NCI-H82 treated with DMSO at 0.1 percent for 48 hours (cell line): ENCODE results near the gene HSPG2.
"Not testable (repeated sequence)": the region's sequence is repeated elsewhere in the genome, so short reads cannot be mapped to it uniquely, and the experiment has no call there.

Experiments used
- DNase-seq: peaks from one replicate; lab custom pipeline; 2025; ENCODE audit not compliant: unreplicated experiment; lab: John Stamatoyannopoulos, UW

HSPG2 gene

GRCh38 chr1:21935393-21935804 lies 1.7 kb downstream of the HSPG2 start:
- DNase-seq: no peak

DNA sequence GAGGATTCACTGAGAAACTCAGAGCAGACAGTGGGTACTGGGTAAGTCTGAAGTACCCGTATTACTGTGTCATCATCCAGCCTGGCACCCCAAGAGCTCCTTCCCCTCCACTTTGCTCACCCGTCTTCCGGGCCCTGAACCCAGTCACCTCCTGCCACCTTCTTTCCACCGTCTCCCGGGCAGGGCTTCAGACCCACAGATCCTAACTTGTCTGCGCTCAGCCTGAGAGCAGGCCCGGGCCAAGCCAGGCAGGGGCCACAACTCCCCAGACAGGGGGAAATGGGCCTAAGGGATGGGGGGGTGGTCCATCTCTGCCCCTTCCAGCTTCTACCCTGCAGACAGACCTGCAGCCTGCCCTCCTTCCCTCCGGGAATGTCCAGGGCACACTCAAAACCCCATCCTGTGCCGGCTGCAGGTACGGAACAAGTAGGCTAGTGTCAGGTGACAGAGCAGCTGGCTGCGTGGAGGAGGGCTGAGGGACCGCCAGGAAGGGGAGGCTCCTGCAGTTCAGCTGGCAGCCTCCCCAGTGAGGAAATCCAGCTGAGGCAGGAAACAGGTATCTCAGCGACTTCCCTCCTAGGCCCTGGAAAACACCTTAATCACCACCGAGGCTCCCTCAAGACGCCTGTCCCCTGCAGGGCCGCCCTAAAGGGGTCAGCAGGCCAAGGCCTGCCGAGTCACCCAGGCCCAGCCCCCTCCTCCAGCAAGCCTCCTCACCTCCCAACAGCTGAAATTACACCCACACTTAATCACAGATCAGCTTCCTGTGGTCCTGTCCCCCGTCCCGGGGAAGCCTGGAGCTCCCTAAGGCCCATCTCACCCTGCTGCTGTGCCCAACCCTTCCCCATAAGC lies 3.5 kb downstream of the HSPG2 start:
- no peak for DNase-seq

- no peak for DNase-seq
Measured at GRCh38 chr1:21932127-21932526, 5.0 kb downstream of the HSPG2 start.

GRCh38 chr1:21931171-21932093 lies 5.7 kb downstream of the HSPG2 start:
- DNase-seq: no peak

- no peak for DNase-seq
Measured at GRCh38 chr1:21930629-21931170, 6.4 kb downstream of the HSPG2 start.

- no peak for DNase-seq
Measured at GRCh38 chr1:21930080-21930571, 7.0 kb downstream of the HSPG2 start.

DNA sequence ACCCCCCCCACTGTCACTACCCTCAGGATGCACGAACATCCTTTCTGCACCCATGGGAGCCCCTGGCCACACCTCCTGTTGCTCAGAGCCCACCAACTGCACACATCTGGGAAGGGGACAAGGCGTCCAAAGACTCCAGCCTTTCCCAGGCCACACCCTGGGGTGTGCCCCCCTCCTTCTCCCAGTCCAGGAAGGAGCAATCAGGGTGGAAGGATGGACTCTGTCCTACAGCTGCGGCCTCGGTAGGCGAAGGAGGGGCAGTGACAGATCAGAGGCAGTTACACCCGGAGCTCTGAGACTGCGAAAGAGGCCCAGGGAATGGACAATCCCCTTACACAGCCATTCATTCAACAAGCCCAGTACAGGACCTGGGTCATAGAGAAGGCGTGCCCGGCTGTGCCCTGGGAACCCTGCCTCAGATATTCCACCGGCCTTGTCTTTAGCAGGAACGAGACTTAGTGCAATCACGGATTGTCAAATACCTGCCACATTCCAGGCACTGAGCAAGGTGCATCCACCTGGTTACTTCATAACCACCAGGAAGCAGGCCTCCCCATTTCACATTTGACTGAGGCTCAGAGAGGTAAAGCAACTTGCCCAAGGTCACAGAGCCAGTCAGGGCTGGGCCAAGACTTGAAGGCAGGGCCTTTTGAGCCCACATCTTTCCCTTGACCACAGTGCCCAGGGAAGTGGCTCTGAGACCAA lies 9.4 kb downstream of the HSPG2 start:
- DNase-seq: no peak

GRCh38 chr1:21926814-21927532 lies 10.1 kb downstream of the HSPG2 start:
- no peak for DNase-seq

DNA sequence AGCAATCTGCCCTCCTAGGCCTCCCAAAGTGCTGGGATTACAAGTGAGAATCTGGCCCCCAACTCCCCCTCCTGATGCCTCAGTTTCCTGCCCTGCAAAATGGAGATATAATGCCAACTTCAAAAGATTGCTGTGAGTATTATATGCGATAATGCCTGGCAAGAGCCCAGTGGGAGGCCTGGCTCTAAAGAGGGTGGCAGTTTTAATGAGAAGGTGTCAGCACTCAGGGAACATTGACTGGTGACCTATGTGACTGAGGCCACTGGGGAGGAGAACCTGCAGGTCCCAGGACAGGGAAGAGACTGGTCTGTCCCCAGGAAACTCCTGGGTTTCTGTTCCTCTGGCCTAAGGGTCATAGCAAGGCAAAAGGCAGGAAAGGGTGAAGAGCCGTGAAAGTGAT lies 11.0 kb downstream of the HSPG2 start:
- DNase-seq: no peak

DNA sequence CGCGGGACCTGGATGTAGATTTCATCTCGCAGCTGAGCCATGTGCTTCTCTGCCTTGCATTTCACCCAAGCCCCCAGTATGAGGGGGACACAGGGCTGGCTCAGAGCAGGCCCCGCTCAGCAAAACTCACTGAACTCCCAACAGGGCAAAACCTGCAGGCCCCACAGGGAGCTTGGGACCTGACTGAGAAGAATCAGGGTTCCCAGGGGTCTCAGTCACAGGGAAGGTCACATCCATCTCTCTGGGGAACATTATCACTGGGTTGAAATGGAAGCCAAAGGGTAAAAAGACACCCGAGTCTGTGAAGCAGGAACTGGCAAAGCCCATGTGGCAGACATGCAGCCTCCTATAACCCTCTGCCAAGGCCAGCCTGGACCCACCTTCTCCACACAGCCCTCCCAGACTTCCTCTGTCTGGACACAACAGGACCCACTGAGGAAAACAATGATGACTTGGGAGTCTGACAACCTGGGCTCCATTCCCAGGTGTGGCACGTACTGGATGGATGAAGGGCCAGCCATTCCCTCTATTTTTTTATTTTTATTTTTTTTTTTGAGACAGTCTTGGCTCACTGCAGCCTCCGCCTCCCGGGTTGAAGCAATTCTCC lies 11.7 kb downstream of the HSPG2 start:
- DNase-seq: no peak

DNA sequence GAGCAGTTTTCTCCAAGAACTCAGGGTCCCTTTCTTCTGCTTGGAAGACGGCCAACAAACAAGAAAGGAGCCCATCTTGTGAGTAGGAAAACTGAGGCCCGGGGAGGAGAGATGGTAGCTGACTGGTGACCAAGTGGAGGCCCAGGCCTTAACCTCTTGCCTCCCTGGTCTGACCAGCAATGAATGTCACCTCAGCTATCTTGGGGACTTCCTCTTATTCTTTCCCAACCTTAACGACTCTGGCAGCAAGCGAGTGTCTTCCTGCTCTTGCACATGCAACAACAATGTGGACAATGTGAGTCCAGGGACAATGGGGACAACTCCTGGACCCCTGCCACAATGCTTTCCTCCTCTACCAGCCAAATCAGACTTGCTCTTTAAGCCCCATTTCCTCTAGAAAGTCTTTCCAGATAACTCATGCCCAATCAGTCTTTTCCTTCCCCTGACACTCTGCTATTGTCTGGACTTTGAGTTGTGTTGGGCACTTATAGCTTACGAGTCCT lies 12.6 kb downstream of the HSPG2 start:
- no peak for DNase-seq

DNA sequence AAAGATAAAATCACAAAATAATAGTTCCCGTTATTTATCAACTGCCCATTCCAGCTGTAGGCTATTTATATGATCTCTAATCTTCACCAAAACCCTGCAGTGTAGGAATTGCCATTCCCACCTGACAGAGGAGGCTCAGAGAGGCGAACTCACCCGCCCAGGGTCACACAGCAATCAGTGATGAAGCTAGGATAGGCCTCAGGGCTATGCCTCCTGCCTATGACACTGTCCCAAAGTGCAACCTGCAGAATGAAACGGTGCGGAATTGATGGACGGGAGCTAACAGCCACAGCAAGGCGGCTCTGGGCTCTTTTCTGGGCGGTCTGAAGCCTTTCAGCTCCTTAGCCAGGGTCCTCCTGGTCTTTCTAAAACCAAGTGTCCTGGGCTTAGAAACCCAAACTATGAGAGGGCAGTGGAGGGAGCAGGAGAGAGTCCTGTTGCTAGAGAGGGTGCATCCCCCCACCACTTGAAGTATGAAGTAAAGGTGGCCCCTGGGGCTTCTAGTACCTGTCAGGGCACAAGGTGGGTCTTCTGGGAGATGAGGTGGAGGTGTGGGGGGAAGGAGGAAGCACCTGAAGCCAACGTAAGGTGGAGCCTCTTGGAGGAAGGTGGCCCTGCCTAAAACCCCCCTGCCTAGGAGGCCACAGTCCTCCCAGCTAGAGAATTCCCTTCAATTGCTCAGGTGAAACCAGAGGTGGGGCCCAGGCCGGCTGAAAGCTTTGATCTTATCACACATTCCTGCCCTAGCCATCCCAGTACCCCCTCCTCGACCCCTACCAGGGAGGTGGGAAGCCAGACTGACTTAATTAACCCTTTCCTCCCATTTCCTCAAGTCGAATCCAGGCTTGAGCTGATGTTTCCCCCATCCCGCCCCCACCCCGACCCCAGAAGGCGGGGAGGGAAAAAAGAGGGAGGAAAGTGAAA lies 14.8 kb downstream of the HSPG2 start:
- DNase-seq: no peak

DNA sequence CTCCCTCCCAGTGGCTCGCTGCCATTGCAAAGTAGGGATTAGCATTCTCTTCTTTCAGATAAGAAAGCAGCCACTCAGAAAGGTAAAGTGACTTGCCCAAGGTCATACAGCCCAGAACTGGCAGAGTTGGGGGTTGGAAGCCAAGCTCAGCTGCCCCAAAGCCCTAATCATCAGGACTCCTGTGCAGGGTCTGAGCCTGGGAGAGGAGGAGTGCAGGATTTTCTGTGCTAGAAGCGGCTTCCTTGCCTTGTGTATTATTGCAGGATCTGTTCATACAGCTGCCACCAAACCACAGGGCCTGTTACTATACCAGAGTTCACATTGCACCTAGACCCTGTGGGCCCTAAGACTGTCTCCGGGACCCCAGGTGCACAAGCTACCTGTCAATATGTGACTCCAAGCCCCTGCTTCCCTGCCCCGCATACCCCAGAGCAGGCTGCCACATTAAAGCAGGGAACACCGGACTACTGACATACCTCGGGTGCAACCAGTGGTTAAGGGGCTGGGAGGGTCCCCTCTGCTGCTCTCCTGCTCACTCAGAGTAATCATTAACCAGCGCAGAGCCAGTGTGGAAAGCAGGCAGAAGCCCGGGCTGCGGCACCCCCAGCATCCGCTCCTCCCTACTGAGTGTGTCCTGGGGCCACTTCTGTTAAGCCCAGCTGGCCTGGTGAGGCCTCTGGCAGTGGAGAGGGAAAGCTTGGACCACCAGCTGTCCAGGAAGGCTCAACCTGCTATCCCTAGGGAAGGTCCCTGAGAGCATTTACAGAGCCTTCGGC lies 15.8 kb downstream of the HSPG2 start:
- DNase-seq: no peak

DNA sequence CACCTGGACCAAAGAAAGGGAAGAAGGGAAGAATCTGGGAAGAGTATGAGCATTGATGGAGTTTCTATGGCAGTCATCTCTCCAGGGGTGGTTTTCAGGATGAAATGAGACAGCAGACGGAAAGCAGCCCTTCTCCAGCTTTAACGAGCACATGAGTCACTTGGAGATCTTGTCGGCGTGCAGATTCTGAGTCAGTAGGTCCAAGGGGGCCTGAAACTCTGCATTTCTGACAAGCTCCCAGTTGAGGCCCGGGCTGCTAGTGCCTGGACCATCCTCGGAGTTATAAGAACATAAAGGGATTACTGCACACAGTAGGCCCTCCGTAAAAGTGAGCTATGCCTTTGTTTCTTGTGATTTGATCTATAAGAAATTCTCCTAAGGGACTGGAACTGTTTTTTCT lies 17.6 kb downstream of the HSPG2 start:
- no peak for DNase-seq

GRCh38 chr1:21917239-21917631 lies 19.9 kb downstream of the HSPG2 start:
- DNase-seq: not testable (repeated sequence)

DNA sequence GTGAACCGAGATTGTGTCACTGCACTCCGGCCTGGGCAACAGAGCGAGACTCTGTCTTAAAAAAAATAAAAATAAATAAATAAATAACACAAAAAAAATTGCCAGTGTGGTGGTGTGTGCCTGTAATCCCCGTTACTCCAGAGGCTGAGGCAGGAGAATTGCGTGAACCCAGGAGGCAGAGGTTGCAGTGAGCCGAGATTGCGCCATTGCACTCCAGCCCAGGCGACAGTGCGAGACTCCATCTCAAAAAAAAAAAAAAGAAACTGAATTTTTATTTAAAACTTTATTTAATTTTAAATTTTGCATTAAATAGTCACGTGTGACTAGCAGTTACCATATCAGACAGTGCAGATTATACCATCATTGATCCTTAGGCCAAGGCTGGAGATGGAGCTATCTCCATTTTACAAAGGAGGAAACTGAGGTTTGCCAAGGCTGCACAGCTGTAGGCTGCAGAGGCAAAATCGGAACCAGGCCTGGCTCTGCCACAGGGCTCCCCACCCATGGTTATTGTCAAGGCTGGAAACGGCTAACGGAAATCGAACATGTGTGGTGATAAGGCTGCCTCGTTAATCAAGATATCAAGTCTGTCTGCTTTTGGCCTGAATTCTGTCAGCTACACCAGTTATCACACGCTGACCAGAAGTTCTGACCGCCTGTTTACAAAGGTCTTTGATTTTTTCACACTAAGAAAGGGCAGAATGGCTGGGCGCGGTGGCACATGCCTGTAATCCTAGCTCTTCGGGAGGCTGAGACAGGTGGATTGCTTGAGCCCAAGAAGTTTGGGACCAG lies 20.5 kb downstream of the HSPG2 start:
- DNase-seq: no peak
